ENCODE results near the gene YEATS2. TPM values are rescaled to one million over a fixed set of nuclear protein-coding genes. Genes with fewer than 3 reads are reported as not detected.

YEATS2 gene
- total and polyA plus RNA-seq, 2 donors from 2014 or later, result 4.7 to 20.5 TPM

- intact Hi-C loops (cut with DNase I), result no loop called here
- Histone ChIP-seq H3K36me3 (ENCODE audit: control insufficient read depth in 2 of 3, insufficient read depth in 3 of 3, low read length in 3 of 3) (peaks cover 0 to 26% (median 14%) of the 10 kb centered on the region in 3 donors), H3K9ac (ENCODE audit: low read length in 3 of 3) (no peak overlapping the region), H3K4me3 (ENCODE audit: low read length in 3 of 3) (no peak overlapping the region), H3K27ac (ENCODE audit: low read depth in 2 of 2, low read length in 2 of 2) (no peak overlapping the region), H3K9me3 (ENCODE audit: control insufficient read depth in 2 of 3, insufficient read depth in 1 of 3, low read length in 3 of 3) (no peaks in the 10 kb centered on the region), H3K27me3 (ENCODE audit: control insufficient read depth, insufficient read depth, low read length) (no peaks in the 10 kb centered on the region), H3K4me1 (ENCODE audit: control insufficient read depth in 2 of 3, insufficient read depth in 2 of 3, low read depth in 1 of 3, low read length in 3 of 3) (no peaks in the 10 kb centered on the region)
- TF ChIP-seq CTCF (IDR thresholded peaks at IDR 0.05; ENCODE audit: borderline replicate concordance, extremely low read depth, insufficient read depth), result no peak
- DNase-seq (no peak), FAIRE-seq (no peak)
These were observed 135.9 kb downstream of the YEATS2 start for GRCh38 chr3:183833516-183833915.

GRCh38 chr3:183837390-183837789, 139.8 kb downstream of the YEATS2 start:
- H3K9ac ChIP-seq (ENCODE audit: low read length in 3 of 3), result no peak overlapping the region
- intact Hi-C loops (cut with DNase I), result no loop called here
- no peak overlapping the region for H3K4me3 ChIP-seq (ENCODE audit: low read length in 3 of 3)
- no peaks in the 10 kb centered on the region for H3K9me3 ChIP-seq (ENCODE audit: control insufficient read depth in 2 of 3, insufficient read depth in 1 of 3, low read length in 3 of 3)
- no peak for FAIRE-seq
- H3K27me3 ChIP-seq (ENCODE audit: control insufficient read depth, insufficient read depth, low read length), result no peaks in the 10 kb centered on the region
- peaks cover 8 to 36% (median 16%) of the 10 kb centered on the region in 3 donors for H3K36me3 ChIP-seq (ENCODE audit: control insufficient read depth in 2 of 3, insufficient read depth in 3 of 3, low read length in 3 of 3)
- H3K27ac ChIP-seq (ENCODE audit: low read depth in 2 of 2, low read length in 2 of 2), result no peak overlapping the region
- DNase-seq, result no peak
- H3K4me1 ChIP-seq (ENCODE audit: control insufficient read depth in 2 of 3, insufficient read depth in 2 of 3, low read depth in 1 of 3, low read length in 3 of 3), result no peaks in the 10 kb centered on the region
- TF ChIP-seq CTCF (IDR thresholded peaks at IDR 0.05; ENCODE audit: borderline replicate concordance, extremely low read depth, insufficient read depth), result no peak

- Histone ChIP-seq H3K9me3 (ENCODE audit: control insufficient read depth in 2 of 3, insufficient read depth in 1 of 3, low read length in 3 of 3) (no peaks in the 10 kb centered on the region), H3K27ac (ENCODE audit: low read depth in 2 of 2, low read length in 2 of 2) (no peak overlapping the region), H3K36me3 (ENCODE audit: control insufficient read depth in 2 of 3, insufficient read depth in 3 of 3, low read length in 3 of 3) (peaks cover 8 to 32% (median 13%) of the 10 kb centered on the region in 3 donors), H3K9ac (ENCODE audit: low read length in 3 of 3) (no peak overlapping the region), H3K4me3 (ENCODE audit: low read length in 3 of 3) (no peak overlapping the region), H3K4me1 (ENCODE audit: control insufficient read depth in 2 of 3, insufficient read depth in 2 of 3, low read depth in 1 of 3, low read length in 3 of 3) (no peaks in the 10 kb centered on the region), H3K27me3 (ENCODE audit: control insufficient read depth, insufficient read depth, low read length) (no peaks in the 10 kb centered on the region)
- intact Hi-C loops (cut with DNase I), result no loop called here
- no peak for TF ChIP-seq CTCF (IDR thresholded peaks at IDR 0.05; ENCODE audit: borderline replicate concordance, extremely low read depth, insufficient read depth)
- DNase-seq, result no peak
- FAIRE-seq, result no peak
These were observed 140.3 kb downstream of the YEATS2 start for GRCh38 chr3:183837894-183838293.

GRCh38 chr3:183839751-183840150, 142.2 kb downstream of the YEATS2 start:
- Histone ChIP-seq H3K9me3 (ENCODE audit: control insufficient read depth in 2 of 3, insufficient read depth in 1 of 3, low read length in 3 of 3) (no peaks in the 10 kb centered on the region), H3K27me3 (ENCODE audit: control insufficient read depth, insufficient read depth, low read length) (no peaks in the 10 kb centered on the region), H3K36me3 (ENCODE audit: control insufficient read depth in 2 of 3, insufficient read depth in 3 of 3, low read length in 3 of 3) (peaks cover 8 to 25% (median 23%) of the 10 kb centered on the region in 3 donors), H3K9ac (ENCODE audit: low read length in 3 of 3) (no peak overlapping the region), H3K27ac (ENCODE audit: low read depth in 2 of 2, low read length in 2 of 2) (no peak overlapping the region), H3K4me3 (ENCODE audit: low read length in 3 of 3) (no peak overlapping the region), H3K4me1 (ENCODE audit: control insufficient read depth in 2 of 3, insufficient read depth in 2 of 3, low read depth in 1 of 3, low read length in 3 of 3) (no peaks in the 10 kb centered on the region)
- intact Hi-C loops (cut with DNase I), result no loop called here
- FAIRE-seq (no peak), DNase-seq (no peak)
- no peak for TF ChIP-seq CTCF (IDR thresholded peaks at IDR 0.05; ENCODE audit: borderline replicate concordance, extremely low read depth, insufficient read depth)

Measured in kidney (tissue), 14 donors.